IPS-11a (cell line): ENCODE data around the gene APOBEC3F.
"Not testable (repeated sequence)": the region's sequence is repeated elsewhere in the genome, so short reads cannot be mapped to it uniquely, and the experiment has no call there.

Experiments
- H3K4me3 ChIP-seq: one replicate; pipeline ENCODE4 v1.5.1; 2013; ENCODE audit warnings: low read depth, low read length, control low read depth

APOBEC3F gene

DNA sequence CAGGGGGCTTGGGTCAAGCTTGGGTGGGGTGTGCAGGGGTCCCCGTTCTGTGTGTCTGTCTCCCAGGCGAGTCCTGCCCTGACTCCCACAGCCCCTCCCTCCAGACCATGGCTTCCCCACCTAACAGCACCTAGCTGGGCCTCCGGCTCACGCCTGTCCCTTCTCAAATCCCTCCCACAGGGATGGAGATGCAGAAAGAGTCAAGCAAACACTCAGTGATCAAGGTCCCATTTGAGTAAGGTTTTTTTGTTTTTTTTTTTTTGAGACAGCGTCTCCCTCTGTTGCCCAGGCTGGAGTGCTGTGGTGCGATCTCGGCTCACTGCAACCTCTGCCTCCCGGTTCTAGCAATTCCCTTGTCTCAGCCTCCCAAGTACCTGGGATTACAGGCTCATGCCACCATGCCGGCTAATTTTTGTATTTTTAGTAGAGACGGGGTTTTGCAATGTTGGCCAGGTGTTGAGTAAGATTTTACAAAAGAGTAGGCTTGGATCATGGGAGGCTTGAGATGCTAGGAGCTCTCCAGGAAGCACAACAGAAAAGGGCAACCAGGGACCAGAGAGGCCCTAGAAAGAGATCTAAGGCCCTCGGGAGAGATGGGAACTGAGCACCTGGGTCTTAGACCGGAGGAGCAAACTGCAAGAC, 14.0 kb upstream of the APOBEC3F start:
- no peak overlapping the region for H3K4me3 ChIP-seq

DNA sequence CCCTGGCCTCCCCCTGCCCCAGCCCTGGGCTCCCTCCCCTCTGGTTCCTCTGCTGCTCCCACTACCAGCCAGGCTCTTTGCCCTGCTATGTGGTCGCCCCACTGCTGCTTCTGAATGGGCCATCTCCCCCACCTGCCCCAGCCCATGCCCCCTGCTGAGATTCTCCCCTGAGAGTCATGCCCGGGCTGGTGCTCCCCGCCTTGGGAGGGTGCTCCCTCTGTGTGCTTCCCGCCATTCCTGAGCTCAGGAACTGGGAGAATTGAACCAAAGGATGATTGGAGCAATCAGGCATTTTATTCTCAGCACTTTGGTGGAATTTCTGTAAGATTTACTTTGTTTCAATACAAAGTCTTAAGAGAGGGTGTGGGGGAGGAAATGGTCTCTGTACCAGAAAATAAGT, 12.9 kb upstream of the APOBEC3F start:
- H3K4me3 ChIP-seq, result no peak overlapping the region

DNA sequence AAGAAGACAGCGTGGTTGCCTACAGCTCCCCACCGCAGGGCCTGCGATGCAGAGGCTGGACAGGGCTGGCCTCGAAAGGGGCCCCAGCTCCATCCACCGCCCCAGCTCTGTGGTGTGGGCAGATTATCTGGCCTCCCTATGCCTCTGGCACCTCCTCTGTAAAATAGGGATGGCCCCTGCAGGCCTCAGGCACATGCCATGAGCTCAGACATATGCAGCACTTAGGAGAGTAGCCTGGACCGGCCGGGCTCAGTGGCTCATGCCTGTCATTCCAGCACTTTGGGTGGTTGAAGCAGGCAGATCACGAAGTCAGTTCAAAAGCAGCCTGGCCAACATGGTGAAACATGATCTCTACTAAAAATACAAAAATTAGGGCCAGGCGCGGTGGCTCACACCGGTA, 12.4 kb upstream of the APOBEC3F start:
- no peak overlapping the region for H3K4me3 ChIP-seq

DNA sequence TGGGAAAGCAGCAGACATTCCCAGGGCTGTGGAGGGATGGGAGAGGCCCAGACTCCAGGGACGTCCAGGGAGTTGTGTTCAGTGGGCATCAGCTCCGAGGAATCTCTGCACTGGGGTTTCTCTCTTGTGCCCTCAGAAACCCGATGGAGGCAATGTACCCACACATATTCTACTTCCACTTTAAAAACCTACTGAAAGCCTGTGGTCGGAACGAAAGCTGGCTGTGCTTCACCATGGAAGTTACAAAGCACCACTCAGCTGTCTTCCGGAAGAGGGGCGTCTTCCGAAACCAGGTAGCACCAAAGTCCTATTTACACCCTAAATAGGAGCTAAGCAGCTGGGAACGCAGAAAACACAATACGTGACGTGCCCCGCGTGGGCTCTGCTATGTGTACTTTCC, 11.4 kb upstream of the APOBEC3F start:
- H3K4me3 ChIP-seq, result no peak overlapping the region

DNA sequence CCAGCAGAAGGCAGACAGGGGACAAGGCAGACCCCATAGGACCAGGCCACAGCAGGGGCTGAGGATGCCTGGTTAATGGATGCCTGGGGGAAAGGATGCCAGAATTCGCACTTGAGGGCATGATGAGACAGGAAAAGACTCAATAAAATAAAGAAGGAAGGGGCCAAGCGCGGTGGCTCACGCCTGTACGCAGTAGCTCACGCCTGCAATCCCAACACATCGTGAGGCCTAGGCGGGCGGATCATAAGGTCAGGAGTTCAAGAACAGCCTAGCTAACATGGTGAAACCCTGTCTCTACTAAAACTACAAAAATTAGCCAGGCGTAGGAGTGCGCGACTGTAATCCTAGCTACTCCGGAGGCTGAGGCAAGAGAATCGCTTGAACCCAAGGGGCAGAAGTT, 10.0 kb upstream of the APOBEC3F start:
- no peak overlapping the region for H3K4me3 ChIP-seq

DNA sequence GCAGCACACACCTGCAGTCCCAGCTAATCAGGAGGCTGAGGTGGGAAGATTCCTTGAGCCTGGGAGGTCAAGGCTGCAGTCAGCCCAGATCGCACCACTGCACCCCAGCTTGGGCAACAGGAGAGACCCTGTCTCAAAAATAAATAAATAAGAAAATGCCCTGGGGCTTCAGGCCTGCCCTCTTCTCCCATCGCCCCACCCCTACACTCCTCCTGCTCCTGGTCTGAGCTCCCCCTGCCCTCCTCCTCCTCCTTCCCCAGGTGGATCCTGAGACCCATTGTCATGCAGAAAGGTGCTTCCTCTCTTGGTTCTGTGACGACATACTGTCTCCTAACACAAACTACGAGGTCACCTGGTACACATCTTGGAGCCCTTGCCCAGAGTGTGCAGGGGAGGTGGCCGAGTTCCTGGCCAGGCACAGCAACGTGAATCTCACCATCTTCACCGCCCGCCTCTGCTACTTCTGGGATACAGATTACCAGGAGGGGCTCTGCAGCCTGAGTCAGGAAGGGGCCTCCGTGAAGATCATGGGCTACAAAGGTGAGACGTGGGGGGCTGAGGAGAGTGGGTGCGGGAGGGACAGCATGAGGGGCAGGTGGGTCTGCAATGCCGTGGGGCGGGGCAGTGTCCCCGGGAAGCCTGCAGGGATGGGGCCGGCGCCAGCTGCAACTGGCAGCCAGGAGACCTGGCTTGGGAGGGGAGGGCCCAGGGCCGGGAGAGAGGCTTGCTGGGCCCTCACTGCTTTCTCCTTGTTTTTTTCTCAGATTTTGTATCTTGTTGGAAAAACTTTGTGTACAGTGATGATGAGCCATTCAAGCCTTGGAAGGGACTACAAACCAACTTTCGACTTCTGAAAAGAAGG, 9.0 kb upstream of the APOBEC3F start:
- H3K4me3 ChIP-seq, result not testable (repeated sequence)

DNA sequence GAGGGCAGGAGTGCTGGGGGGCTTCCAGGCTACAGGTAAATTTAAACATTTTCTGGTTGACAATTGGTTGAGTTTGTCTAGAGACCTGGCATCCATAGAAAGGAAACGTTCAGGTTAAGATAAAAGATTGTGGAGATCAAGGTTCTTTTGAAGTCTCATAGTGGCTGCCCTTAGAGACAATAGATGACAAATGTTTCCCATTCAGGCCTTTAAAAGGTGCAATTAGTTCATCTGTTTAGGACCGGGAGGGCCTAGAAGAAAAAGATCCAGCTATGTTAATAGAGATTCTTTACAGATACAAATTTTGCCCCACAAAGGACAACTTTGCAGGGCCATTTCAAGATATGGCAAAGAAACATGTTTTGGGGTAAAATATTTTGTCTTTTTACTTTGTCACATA, 3.6 kb upstream of the APOBEC3F start:
- not testable (repeated sequence) for H3K4me3 ChIP-seq

DNA sequence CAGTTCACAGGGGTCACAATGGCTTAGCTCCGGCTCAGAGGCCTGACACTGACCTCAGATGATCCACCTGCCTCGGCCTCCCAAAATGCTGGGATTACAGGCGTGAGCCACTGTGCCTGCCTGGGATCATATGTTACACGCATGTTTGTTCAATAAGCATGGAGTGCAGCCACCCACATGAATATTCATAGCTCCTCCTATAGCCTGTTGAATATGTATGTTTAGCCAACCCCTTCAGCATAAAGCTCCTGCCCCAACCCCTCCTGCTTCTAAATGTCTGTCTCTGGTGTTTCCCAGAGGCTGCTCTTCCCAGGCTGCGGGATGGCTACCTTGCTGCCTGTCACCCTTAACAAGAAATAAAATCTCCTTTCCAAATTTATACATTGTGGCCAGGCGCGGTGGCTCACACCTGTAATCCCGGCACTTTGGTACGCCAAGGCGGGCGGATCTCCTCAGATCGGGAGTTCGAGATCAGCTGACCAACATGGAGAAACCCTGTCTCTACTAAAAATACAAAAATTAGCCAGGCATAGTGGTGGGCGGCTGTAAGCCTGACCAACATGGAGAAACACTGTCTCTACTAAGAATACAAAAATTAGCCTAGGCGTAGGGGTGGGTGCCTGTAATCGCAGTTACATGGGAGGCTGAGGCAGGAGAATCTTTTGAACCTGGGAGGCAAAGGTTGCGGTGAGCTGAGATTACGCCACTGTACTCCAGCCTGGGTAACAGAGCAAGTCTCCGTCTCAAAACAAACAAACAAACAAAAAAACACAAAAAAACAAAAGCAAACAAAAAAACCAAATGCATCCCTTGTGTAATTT, 1.1 kb upstream of the APOBEC3F start:
- no peak overlapping the region for H3K4me3 ChIP-seq

DNA sequence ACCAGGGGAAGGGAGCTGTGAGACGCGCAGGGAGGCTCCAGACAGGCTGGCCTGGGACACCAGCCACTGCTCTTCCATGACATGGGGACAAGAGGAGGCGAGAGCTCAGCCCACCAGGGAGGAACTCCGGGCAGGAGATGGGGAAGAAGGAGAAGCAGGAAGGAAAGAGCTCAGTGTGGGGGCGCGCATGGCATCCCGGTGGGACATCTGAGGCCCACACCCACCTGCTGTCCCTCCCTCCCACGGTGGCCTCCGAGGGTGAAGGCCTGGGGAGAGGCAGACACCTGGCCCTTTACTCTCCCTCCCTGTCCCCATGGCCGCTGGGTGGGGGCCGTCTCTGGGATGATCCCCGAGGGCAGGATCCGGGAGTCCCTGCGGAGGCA, 518 bp upstream of the APOBEC3F start:
- H3K4me3 ChIP-seq, result not testable (repeated sequence)

DNA sequence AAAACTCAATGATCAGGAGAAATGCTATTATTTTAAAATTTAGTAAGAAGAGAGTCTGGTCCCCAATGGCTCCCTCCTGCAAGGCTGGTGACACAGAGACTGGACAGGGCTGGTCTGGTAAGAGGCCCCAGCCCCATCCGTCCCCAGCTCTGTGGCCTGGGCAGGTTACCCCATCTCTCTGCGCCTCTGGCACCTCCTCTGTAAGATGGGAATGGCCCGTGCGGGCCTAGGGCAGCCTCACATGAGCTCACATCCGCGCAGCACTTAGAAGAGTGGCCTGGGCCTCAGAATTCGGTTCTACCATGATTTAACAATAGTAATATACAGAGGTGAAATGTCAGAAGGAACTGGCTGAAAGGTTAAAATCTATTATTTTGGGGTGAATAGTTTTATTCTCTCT, 1.2 kb downstream of the APOBEC3F start:
- H3K4me3 ChIP-seq, result no peak overlapping the region

DNA sequence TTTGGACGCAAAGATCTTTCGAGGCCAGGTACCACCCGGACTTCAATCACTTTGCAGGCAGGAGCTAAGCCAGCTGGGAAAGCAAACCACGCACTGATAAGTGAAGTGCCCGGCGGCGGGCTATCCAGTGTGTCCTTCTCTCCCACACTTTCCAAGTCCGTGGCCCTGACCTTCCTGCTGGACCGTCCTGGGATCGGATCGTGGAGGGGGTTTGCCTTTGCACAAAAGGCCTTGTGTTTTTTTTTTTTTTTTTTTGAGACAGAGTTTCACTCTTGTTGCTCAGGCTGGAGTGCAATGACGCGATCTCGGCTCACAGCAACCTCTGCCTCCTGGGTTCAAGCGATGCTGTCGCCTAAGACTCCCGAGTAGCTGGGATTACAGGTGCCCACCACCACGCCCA, 2.4 kb downstream of the APOBEC3F start:
- H3K4me3 ChIP-seq, result not testable (repeated sequence)

DNA sequence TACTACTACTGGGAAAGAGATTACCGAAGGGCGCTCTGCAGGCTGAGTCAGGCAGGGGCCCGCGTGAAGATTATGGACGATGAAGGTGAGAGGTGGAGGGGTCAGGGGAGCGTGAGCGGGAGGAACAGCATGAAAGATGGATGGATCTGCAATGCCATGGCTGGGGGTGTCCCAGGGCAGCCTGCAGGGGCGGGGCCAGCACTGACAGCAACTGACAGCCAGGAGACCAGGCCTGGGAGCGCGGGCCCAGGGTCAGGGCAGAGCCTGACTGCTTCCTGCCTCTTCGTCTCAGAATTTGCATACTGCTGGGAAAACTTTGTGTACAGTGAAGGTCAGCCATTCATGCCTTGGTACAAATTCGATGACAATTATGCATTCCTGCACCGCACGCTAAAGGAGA, 4.5 kb downstream of the APOBEC3F start:
- H3K4me3 ChIP-seq, result not testable (repeated sequence)

DNA sequence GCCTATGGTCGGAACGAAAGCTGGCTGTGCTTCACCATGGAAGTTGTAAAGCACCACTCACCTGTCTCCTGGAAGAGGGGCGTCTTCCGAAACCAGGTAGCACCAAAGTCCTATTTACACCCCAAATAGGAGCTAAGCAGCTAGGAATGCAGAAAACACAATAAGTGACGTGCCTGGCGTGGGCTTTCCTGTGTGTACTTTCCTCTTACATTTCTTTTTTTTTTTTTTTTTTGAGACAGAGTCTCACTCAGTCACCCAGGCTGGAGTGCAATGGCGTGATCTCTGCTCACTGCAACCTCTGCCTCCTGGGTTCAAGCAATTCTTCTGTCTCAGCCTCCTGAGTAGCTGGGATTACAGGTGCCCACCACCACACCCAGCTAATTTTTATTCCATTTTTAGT, 8.8 kb downstream of the APOBEC3F start:
- not testable (repeated sequence) for H3K4me3 ChIP-seq

DNA sequence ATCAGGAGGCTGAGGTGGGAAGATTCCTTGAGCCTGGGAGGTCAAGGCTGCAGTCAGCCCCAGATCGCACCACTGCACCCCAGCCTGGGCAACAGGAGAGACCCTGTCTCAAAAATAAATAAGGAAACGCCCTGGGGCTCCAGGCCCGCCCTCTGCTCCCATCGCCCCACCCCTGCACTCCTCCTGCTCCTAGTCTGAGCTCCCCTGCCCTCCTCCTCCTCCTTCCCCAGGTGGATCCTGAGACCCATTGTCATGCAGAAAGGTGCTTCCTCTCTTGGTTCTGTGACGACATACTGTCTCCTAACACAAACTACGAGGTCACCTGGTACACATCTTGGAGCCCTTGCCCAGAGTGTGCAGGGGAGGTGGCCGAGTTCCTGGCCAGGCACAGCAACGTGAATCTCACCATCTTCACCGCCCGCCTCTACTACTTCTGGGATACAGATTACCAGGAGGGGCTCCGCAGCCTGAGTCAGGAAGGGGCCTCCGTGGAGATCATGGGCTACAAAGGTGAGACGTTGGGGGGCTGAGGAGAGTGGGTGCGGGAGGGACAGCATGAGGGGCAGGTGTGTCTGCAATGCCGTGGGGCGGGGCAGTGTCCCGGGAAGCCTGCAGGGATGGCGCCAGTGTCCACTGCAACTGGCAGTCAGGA, 11.3 kb downstream of the APOBEC3F start:
- H3K4me3 ChIP-seq, result not testable (repeated sequence)

DNA sequence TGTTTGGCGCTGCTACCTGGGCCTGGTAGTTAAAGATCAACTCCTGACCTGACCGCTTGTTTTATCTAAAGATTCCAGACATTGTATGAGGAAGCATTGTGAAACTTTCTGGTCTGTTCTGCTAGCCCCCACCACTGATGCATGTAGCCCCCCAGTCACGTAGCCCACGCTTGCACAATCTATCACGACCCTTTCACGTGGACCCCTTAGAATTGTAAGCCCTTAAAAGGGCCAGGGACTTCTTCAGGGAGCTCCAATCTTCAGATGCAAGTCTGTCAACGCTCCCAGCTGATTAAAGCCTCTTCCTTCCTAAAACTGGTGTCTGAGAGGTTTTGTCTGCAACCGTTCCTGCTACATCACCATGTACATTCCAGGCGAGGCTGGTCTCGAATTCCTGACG, 15.0 kb downstream of the APOBEC3F start:
- no peak overlapping the region for H3K4me3 ChIP-seq

DNA sequence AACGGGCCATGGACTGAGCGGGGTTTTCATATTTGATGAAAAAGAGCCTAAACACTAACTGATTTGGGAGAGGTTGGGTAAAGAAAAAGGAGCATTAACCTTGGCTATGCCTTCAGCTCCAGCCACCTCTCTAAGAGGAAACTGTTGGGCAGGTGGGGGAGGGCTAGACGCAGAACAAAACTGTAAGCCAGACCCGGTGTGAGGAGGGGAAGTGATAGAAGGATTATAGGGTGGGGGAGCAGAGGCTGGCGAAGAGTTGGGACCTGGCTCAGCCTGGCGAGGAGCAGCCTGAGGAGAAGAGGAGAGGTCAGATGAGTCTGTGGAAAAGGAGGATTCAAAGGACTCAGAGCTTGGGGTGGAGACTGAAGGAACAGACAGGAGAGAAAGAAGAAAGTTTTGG, 20.6 kb downstream of the APOBEC3F start:
- not testable (repeated sequence) for H3K4me3 ChIP-seq

DNA sequence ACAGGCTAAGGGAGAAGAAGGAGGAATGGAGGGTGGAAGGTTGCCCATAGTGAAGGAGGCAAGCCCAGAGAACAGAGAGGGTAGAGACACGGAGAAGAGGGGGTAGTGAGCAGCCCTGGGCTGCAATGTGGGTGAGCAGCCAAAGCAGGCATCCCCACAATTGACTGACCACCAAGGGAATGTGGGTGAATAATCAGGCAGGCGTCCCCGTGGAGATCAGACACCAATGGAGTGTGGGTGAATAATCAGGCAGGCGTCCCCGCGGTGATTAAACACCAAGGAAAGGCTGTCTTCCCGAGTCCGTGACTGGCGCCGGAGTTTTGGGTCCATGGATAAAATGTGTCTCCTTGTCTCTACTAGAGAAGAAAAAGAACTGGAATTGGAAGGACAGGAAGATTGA, 21.3 kb downstream of the APOBEC3F start:
- not testable (repeated sequence) for H3K4me3 ChIP-seq

DNA sequence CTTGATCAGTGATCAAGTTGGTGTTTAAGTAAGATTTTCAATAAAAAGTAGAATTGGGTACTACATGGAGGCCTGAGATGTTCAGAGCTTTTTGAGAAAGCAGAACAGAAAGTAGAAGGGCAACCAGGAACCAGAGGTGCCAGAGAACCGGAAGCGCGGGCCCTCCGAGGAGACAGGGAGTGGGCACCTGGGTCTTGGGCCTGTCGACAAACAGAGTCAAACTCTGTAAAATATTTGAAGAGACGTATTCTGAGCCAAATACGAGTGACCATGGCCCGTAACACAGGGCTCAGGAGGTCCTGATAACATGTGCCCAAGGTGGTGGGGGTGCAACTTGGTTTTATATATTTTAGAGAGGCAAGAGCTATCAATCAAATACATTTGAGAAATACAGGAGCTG, 23.2 kb downstream of the APOBEC3F start:
- H3K4me3 ChIP-seq, result not testable (repeated sequence)

DNA sequence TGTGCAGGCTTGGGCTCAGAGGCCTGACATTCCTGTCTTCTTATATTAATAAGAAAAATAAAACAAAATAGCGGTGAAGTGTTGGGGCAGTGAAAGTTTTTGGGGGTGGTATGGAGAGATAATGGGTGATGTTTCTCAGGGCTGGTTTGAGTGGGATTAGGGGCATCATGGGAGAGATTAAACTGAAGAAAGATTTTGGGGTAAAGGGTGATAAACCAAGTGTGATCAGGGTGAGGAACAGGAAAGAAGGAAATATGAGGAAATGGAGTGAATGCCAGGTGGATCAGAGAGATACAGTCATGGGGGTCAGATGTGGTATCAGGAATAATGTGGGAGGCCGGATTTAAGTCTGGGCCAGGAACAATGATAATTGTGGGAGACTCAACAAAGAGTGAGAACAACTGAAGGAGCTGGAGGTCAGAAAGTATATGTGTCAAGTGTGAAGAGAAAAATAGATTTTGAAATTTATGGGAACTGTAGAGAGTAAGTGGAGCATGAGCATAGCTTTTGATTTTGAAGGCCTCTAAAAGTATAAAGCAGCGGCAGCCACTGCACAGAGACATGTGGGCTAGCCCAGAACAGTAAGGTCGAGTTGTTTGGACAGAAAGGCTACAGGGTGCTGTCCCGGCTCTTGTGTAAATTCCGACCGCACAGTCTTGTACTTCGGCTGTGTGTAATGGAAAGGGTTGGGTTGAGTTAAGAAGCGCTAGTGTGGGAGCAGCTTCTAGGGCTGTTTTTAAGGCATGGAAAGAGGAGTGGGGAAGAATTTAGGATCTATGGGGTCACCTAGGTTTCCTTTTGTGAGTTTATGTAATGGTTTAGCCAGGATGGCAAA, 26.0 kb downstream of the APOBEC3F start:
- not testable (repeated sequence) for H3K4me3 ChIP-seq

DNA sequence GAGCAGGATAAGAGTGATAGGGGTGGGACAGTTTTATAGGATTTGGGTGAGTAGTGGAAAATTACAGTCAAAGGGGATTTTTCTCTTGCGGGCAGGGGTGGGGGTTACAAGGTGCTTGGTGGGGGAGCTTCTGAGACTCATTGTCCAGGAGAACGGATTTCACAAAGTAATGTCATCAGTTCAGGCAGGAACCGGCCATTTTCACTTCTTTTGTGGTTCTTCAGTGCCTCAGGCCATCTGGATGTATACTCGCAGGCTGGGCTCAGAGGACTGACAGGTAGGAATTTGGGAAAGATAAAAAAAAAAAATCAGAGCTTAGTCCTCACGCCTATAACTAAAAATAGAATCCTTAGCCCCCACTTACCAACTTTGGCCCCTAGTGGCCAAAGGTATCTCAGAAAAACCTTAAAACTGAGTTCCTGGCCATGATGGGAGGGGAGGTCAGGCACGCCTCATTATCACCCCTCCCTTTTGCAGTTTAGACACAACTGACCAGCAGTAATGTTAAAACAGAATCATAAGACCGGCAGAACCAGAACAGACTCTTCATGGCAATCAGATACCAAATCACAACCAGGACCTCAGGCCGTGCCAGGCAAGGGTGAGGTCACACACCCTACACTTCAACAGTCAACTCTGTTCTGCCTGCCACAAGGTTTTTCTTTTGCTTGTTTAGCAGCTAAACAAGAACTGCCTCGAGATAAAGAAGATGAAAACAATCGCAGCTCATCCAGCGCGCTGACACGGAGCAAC, 27.5 kb downstream of the APOBEC3F start:
- no peak overlapping the region for H3K4me3 ChIP-seq
